GM18867 (cell line): ENCODE measurements around the gene TGFBR1.

ENCODE experiments used
- ATAC-seq: cut with Tn5 transposase; IDR thresholded peaks from one replicate; pipeline ENCODE4 v1.9.1; 2021; ENCODE audit warnings: mild to moderate bottlenecking, moderate library complexity; ENCODE audit not compliant: unreplicated experiment

TGFBR1 gene

DNA sequence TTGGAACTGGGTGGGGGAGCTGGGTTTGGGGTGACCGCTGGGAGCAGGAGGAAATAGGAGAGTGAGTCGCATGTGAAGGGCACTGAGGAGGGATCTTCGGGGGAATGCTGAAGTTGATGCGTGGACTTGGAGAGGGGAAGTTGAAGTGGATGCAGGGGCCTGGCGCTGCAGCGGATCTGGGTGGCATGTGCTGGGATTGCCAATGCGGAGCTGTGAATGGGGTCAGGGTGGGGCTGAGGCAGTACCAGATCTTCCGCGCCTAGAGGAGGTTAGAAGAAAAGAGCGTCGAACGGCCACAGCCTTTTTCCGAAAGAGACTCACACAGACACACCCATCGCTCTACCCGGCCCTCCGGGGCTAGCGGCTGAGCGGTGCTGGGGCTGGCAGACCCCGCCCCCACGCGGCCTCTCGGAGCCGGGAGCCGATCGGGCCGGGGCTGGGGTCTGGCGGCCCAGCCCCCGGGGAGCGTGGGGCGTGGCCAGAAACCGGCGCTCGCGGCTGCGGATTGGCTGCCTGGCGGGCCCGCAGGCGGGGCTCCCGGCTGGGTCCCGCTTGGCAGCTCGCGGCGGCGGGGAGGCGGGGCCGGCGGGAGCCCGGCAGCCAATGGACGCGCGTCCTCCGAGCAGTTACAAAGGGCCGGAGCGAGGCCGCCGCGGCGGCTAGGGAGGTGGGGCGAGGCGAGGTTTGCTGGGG, at the start of gene TGFBR1:
TSS of gene TGFBR1 (plus strand) at position 655 of the 693 bp plus-strand sequence. CDS start 93 bp downstream, outside the sequence.
- peak; percentile 93 for ATAC-seq

DNA sequence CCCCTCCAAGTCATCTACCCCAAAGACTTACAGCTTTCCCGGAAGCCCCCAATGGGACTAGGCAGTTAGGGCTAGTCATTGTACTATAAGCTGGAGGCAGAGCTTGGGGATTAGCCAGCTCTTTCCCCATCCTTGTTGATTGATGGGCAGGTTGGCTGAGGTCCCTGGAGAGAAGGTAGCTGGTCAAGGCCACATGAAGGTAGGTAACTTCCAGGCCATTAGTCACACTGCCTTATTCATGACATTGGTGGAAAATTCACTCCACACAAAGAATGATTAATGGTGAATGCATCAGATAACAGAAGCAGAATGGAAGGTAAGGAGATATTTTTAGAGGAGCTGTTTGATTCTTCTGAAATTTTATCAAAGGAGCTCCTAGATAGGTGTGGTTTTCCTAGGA, 49.5 kb upstream of the TGFBR1 start:
- no peak for ATAC-seq

DNA sequence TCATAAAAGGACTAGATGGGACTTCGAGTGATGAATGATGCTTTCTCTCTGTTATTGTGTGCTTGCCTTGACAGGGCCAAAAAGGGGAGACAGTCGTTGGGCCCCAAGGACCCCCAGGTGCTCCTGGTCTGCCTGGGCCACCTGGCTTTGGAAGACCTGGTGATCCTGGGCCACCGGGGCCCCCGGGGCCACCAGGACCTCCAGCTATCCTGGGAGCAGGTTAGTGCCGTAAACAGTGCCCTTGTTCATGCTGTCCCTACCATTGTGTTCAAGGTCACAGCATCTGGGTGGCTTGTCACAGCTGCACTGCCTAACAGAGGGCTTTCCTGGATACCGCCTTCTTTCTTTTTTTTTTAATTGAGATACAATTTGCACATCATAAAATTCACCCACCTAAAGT, 48.7 kb upstream of the TGFBR1 start:
- ATAC-seq, result no peak

DNA sequence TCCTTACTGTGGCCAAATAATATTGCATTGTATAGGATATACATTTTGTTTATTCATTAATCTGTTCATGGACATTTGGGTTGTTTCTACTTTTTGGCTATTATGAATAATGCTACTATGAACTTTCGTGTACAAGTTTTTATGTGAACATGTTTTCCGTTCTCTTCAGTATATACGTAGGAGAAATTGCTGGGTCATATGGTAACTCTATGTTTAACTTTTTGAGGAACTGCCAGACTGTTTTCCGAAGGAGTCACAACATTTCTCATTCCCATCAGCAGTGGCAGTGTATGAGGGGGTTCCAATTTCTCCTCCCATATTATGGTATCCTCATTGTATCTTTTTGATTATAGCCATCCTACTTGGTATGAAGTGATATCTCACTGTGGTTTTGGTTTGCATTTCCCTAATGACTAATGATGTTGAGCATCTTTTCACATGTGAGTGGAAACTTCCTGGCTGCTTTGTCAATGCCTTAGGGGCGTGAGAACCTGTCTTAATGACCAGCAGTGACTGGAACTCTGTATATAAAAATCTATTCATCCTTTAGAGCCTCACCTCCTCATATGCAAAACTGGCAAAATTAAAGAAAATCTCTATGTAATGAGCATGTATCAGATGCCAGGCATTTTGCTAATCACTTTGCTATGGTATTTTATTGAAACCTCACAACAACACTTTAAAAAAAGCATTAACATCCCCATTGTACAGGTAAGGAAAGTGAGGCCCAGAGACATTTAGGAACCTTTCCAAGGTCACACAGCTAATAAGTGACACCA, 47.8 kb upstream of the TGFBR1 start:
- no peak for ATAC-seq

DNA sequence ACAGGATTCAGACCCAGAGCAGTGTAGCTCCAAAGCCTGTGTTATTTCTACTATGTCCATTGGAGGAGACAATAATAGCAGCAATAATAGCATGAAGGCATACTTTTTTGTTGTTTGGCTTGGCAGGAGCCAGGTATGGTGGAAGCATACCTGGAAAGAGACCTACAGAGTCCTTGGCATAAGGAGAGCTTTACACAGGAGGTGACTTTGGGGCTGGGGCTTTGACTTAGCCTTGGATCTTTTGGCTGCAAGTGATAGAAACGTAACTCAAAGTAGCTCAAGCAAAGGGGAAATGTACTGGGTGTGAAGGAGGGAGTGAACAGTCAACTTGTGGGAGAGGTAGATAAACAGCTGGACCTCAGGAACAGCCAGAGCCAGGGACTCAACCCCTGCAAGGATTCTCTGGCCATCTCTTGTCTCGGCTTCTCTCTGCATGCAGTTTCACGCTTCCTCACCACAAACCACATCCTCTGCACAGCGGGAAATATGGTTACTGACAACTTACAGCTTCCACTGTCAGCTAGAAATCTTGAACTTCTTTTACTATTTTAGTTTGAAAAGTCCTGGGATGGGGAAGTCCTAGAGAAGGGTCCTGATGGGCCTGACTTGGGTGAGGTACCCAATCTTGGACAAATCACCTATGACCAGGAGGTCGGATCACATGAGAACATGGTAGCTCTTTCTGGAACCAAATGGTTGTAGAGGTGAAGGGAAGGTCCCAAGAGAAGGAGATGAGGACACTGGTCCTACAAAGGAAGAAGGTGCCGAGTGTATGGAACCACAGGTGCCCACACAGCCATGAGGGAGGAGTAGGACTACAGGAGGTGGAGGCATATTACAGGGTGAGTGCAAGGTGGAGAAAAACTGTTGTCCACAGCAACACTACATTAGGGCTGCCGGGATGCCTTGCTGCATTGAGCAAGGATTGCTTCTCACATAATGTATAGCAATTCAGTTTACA, 47.0 kb upstream of the TGFBR1 start:
- ATAC-seq, result peak; percentile 90

DNA sequence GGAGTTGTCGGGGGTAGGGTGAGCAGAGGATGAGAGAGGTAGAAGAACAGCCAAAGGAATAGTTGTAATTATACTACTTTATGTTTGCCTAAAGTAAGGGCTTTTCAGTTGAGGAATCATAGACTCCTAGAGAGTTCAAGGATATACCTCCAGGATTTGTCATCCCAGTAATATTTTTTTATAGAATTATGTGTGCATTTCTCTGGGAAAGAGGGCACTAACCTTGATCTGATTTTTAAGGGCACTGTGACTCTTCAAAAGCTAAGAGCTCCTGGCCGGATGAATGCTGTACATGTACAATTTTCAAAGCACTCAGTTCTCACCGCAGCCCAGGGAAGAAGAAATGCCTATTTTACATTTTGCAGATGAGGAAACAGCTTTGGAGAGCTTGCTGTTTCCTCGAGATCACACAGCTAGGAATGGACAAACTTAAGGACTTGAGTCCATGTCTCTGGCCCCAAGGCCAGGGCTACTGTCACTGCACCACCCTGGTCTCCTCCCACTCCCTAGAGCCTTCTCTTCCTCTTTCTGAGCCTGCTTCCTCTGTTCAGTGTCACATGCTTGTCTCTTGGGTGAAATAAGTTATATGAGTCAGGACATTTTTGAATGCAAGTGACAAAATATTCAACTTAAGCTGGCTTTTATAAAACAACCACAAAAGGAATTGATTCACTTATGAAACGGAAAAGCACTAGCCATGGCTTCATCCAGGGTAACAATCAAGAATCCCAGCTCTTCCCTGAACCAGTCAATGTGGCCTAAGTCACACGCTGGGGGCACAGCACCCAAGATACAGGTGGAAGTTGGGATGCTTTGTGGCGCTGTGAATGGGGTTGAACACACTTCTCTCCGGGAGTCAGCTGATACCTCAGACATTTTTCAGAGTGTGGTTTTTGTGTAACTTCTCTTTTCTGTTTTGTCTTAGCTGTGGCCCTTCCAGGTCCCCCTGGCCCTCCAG, 45.7 kb upstream of the TGFBR1 start:
- peak; percentile 71 for ATAC-seq

DNA sequence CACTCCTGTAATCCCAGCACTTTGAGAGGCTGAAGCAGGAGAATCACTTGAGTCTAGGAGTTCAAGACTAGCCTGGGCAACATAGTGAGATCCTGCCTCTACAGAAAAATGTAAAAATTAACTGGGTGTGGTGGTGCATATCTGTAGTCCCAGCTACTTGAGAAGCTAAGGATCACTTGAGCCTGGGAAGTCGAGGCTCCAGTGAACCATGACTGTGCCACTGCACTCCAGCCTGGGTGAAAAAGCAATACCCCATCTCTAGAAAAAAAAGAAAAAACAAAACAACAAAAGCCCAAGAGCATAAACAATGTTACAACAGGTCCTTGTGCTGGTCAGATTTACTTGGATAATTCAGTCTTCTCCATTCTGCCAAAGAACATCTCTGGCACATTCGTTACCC, 44.3 kb upstream of the TGFBR1 start:
- no peak for ATAC-seq

DNA sequence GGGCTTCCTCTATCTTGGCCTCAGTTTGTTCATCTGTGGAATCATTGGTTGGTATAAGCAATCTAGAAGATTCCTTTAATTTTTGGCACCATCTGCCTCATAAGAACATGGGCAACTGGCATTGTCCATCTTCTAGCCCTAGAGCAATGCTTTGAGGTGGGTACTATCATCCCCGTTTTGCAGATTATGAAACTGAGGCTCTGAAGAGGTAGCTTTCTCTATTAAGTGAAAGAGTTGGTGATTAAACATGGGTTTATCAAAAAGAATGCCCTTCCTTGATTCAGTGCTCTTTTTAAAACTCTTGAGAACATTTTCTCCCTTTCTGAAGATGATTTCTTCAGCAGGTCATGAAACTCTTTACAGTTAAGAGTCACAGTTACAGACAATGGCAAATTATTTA, 42.4 kb upstream of the TGFBR1 start:
- ATAC-seq, result no peak

DNA sequence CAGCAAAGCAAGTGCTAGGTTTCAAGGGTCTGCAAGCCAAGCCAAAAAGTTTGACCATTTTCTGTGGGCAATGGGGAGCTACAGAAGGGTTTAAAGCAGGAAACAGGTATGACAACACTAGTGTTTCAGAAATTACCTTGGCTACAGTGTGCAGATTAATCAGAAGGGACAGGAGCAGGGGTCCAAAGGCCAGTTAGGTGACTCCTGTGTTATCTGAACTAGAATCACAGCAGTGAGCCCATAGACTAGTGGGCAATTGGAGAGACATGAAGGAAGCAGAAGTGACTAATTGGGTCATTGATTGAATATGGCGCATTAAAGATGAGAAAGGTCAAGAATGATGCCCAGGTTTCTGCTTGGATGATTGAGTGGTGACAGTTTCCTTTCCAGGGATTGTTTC, 41.4 kb upstream of the TGFBR1 start:
- ATAC-seq, result no peak

DNA sequence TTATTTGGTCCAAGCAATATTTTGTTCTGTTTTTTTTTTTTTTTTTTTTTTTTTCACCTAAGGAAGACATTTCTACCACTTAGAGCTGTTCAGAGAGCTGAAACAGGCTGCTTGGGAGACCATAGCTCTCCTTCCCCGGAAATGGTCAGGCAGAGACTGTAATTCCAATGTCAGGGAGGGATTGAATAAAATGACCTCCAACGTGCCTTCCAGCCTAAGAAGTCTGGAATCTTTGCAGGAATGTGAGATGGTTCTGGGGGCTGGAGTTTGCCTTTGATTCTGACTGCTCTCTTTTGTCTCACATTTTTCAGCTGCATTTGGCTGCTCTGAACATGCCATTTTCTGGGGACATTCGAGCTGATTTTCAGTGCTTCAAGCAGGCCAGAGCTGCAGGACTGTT, 38.3 kb upstream of the TGFBR1 start:
- ATAC-seq, result no peak

DNA sequence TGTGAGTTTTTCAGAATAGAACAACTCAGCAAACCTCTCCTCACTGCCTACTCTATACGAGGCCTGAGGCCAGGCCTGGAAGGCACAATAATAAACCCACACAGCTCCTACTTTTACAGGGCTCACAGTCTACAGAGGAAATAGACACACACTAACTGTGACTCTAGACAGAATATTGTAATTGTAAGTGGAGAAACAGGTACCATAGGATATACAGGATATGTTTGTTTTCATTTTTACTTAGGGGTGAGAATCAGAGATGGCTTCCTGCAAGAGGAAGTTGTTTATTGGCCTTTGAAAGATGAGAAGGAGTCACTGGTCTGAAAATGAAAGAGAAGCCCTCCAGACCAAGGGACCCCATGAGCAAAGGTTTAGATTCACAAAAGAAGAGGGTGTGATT, 35.8 kb upstream of the TGFBR1 start:
- no peak for ATAC-seq

DNA sequence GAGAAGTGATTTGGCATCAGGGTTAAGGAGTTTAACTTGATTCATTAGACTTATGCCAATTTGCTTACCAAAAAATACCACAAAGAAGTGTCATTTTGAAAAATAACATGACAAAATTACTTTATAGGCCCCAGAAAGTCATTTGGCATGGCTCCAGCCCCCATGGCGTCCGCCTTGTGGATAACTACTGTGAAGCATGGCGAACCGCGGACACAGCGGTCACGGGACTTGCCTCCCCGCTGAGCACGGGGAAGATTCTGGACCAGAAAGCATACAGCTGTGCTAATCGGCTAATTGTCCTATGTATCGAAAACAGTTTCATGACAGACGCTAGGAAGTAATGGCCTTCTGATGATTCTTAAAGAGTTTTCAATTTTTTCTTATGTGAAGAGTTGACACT, 35.4 kb upstream of the TGFBR1 start:
- ATAC-seq, result no peak

DNA sequence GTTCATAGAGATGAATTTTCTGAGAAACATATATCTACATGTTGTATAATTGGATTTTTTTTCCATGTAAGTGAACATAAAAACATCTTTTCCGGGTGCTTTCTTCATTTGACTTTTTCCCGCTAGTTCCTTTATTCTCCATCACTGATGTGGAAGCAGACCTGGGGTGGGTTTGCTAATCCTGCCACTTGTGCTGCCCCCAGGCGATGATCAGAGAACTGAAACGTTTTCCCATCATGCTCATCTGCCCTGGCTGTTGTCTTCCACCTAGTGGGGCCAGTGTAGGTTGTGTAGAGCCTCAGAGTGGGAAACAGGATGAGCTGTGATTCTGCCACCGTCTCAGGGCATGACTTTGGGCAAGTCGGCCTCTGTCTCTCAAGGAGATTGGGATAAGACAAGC, 34.2 kb upstream of the TGFBR1 start:
- ATAC-seq, result no peak

DNA sequence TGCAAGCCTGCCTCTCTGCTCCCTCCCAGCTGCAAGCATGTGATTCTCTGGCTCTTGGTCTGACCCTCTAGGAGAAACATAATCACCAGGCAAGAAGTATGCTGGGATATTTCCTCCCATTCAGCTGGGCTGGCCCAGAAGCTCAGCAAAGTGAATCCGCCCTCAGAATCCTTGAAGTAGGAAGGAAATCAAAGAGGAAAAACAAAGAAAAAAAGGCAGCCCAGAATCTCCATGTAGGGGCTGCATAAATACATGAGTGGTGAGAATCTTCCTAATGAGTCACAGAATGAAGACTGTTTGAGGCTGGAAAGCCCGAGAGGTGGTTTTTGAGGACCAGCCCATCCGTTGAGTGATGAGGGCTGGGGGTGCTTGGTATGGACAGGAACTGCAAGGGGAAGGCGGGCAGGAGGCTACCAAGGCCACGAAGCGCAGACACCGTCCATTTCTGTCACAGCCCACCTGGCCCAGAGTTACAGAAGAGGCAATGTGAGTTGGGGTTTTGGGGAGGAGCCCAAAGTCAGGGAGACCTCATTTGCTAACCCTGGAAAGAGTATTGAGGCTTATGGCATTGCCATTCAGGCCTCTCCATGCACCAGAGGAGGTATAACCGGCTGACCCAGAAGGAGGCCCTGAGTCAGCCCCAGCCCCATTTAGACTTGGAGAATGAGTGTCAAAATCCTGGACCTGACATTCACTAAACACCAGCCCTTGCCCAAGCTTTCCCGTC, 33.4 kb upstream of the TGFBR1 start:
- no peak for ATAC-seq

DNA sequence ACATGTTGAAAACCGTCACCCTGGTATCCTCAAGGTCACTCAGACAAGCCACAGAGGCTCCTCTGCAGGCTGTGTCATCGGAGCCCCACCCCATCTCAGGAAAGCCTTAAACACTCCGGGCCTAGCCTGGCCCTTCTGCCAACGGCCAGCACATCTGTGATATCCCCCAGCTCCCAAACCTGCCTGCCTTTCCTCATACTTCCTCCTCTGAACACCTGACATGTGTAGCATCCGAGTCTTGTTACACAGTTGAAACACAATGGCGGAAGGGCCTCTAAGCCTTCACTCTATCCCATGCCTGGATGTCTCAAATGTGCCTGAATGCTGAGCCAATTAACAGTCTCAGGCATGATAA, 32.9 kb upstream of the TGFBR1 start:
- ATAC-seq, result no peak

DNA sequence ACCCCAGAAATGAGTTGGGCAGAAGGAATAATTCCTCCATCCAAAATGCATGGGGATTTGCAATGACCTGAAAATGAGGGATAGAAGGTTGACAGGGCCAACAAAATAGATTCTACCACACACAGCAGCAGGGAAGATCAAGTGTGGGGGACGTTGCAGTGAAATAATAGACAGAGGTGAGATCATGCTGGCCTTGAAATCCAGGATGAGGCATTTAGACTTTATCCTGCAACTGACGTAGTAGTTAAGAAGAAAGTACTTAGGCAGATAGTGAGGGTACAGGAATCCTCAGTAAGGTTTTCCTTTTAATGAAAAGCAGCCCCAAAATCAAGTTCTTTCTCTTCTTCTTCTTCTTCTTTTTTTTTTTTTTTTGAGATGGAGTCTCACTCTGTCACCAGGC, 31.6 kb upstream of the TGFBR1 start:
- no peak for ATAC-seq

DNA sequence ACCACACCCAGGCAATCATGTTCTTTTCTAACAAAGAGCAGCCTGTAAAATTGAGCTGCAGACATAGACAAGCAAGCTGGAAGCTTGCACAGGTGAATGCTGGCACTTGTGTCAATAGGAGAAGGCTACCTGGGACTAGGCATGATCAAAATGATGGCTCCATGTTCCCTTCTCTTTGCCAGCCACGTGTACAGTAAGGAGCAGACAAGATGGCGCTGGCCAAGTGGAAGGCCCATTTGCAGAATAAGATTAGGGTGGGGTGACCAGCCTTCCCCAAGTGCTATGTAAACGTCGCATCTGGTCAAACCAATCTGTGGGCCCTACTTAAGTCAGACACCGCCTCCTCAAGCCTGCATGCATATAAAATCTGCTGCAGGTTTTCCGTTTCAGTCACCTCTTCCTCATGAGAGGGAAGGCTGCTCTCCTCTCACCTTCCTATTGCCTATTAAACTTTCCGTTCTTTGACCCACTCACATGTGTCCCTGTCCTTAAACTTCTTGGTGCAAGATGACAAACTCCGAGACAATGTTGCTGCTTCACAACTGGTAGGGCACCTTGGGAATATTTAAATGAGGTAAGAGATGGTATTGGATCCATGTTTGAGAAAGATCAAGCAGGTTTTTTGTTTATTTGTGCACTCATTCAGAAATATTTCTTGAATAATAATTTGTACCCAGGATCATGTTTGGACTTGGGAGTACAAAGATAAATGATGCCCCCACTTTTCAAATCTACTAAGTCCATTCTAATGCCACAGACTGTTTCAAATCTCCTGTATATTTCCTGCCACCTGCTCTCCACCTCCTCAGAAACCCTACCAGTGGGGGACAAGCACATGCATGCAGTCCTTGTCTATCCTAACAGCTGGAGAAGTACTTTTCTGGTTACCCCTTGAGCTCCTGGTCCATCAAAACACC, 30.7 kb upstream of the TGFBR1 start:
- ATAC-seq, result no peak

DNA sequence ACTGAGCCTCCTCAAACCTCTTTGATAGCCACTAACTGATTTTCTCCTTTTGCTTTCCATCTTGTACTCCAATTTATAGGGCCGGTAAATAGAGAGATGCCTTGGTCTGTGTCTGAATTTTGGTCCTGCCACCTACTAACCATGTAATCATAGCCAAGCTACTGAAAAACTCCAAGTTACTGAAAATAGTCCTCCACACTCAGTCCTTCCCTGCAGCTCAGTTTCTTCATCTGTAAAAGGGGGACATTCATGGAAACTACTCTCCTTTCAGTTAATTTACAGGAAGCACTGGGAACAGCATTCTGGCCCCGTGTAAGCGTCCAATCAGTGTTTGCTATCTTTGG, 30.0 kb upstream of the TGFBR1 start:
- ATAC-seq, result no peak
